PC-3 (cell line): ENCODE measurements around the gene POLR3GL. TPM values are rescaled to one million over a fixed set of nuclear protein-coding genes. Genes with fewer than 3 reads are reported as not detected.

ENCODE experiments used
- ATAC-seq: fragments of 200-7000 bp; cut with Tn5 transposase; 2 replicates; pipeline ENCODE4 v1.9.1; 2020; ENCODE audit warnings: mild to moderate bottlenecking, moderate library complexity
- BruUV-seq: library from RNA; stranded (reverse); fragments of 400-500 nt; replicated peaks from 2 replicates; lab custom pipeline; 2021; lab: Mats Ljungman, UMichigan
- CTCF ChIA-PET: fragments of 300-600 bp; sonication (Branson Sonifier 250); formaldehyde crosslinking; loops from one replicate; lab custom pipeline; 2022; ENCODE audit warnings: antibody characterized with exemption; lab: Charles Lee
- POLR2A ChIA-PET: fragments of 300-600 bp; sonication (Branson Sonifier 250); formaldehyde crosslinking; loops from one replicate; lab custom pipeline; 2022; ENCODE audit warnings: antibody characterized with exemption; ENCODE audit not compliant: unreplicated experiment; lab: Charles Lee
- DNase-seq: peaks from one replicate; pipeline ENCODE4 v3.0.0-alpha.2; 2015
- H2AFZ ChIP-seq: fragments of 300-600 bp; sonication (generic); 2 replicates; pipeline ENCODE4 v1.6.0; 2016; ENCODE audit warnings: antibody characterized with exemption, low read length
- H3F3A ChIP-seq: fragments of 300-600 bp; sonication (generic); one replicate; pipeline ENCODE4 v1.6.0; 2017; ENCODE audit warnings: antibody characterized with exemption, low read length, control low read depth, mild to moderate bottlenecking; ENCODE audit not compliant: unreplicated experiment
- H3K27ac ChIP-seq: fragments of 300-600 bp; sonication (generic); 2 replicates; pipeline ENCODE4 v1.5.1; 2016; ENCODE audit warnings: mild to moderate bottlenecking, low read length
- H3K27me3 ChIP-seq: fragments of 300-600 bp; sonication (generic); 2 replicates; pipeline ENCODE4 v1.6.1; 2016; ENCODE audit warnings: low read length, mixed read lengths
- H3K36me3 ChIP-seq: fragments of 300-600 bp; sonication (generic); 2 replicates; pipeline ENCODE4 v1.6.1; 2016; ENCODE audit warnings: low read depth, mixed run types, low read length, mixed read lengths
- H3K4me1 ChIP-seq: fragments of 300-600 bp; sonication (generic); 2 replicates; pipeline ENCODE4 v1.5.1; 2016; ENCODE audit warnings: low read length; ENCODE audit not compliant: insufficient read depth
- H3K4me2 ChIP-seq: fragments of 300-600 bp; sonication (generic); 2 replicates; pipeline ENCODE4 v1.6.0; 2016; ENCODE audit warnings: low read length
- H3K4me3 ChIP-seq: fragments of 300-600 bp; sonication (generic); 2 replicates; pipeline ENCODE4 v1.5.1; 2016; ENCODE audit warnings: mild to moderate bottlenecking, low read length, mixed read lengths
- H3K79me2 ChIP-seq: fragments of 300-600 bp; sonication (generic); 2 replicates; pipeline ENCODE4 v1.6.1; 2017; ENCODE audit warnings: low read length, mixed read lengths
- H3K9ac ChIP-seq: fragments of 300-600 bp; sonication (generic); 2 replicates; pipeline ENCODE4 v1.6.0; 2016; ENCODE audit warnings: mild to moderate bottlenecking, low read length
- H3K9me2 ChIP-seq: fragments of 300-600 bp; sonication (generic); replicated peaks from 2 replicates; pipeline ENCODE4 v1.6.1; 2016; ENCODE audit warnings: mixed run types, low read length, mixed read lengths
- H3K9me3 ChIP-seq: fragments of 300-600 bp; sonication (generic); 2 replicates; pipeline ENCODE4 v1.6.1; 2016; ENCODE audit warnings: low read length, mixed read lengths
- H4K20me1 ChIP-seq: fragments of 300-600 bp; sonication (generic); 2 replicates; pipeline ENCODE4 v1.6.1; 2016; ENCODE audit warnings: low read length, mixed read lengths
- CTCF ChIP-seq: fragments of 300-600 bp; sonication (generic); conservative IDR thresholded peaks from 2 replicates; pipeline ENCODE4 v1.5.1; 2017; ENCODE audit warnings: antibody characterized with exemption, low read depth, mild to moderate bottlenecking, low read length
- EZH2 ChIP-seq: fragments of 300-600 bp; sonication (generic); IDR thresholded peaks from one replicate; pipeline ENCODE4 v1.6.1; 2017; ENCODE audit warnings: antibody characterized with exemption, mild to moderate bottlenecking, low read length; ENCODE audit not compliant: unreplicated experiment
- EZH2phosphoT487 ChIP-seq: fragments of 300-600 bp; sonication (generic); IDR thresholded peaks from 2 replicates; pipeline ENCODE4 v1.6.1; 2018; ENCODE audit warnings: mild to moderate bottlenecking, antibody characterized with exemption, low read length, borderline replicate concordance
- intact Hi-C: fragments of 100-400 bp; cut with micrococcal nuclease; formaldehyde crosslinking; loops from 2 replicates; pipeline ENCODE4 v1.9.0; 2023
- total RNA-seq: library from RNA; depleted of rRNA; stranded (reverse); fragments of >200 nt; gene quantifications from 2 replicates; pipeline ENCODE4 v1.2.3, GENCODE V29; 2014

The POLR3GL gene
- total RNA-seq, 1 experiment from 2014 or later, result 8.4 TPM

GRCh38 chr1:145947551-145947950, 16.9 kb upstream of the POLR3GL start:
- no peak for TF ChIP-seq EZH2phosphoT487
- no peak for TF ChIP-seq EZH2
- no peak for TF ChIP-seq CTCF
- ATAC-seq, result no peak
- H3K79me2 ChIP-seq, result no peaks in the 10 kb centered on the region
- no peak overlapping the region for H3K27ac ChIP-seq
- intact Hi-C loops, result no loop called here
- H3K9ac ChIP-seq, result no peak overlapping the region
- CTCF ChIA-PET, result no interaction called here
- no peaks in the 10 kb centered on the region for H3K9me3 ChIP-seq
- H3K9me2 ChIP-seq, result no peaks in the 10 kb centered on the region
- no TSS peak for BruUV-seq
- H3K4me1 ChIP-seq, result no peaks in the 10 kb centered on the region
- no peak overlapping the region for H2AFZ ChIP-seq
- POLR2A ChIA-PET, result no interaction called here
- no peaks in the 10 kb centered on the region for H3K36me3 ChIP-seq
- no peak overlapping the region for H3K4me2 ChIP-seq
- no peaks in the 10 kb centered on the region for H4K20me1 ChIP-seq
- no peak for DNase-seq
- no peaks in the 10 kb centered on the region for H3F3A ChIP-seq
- H3K27me3 ChIP-seq, result no peaks in the 10 kb centered on the region
- H3K4me3 ChIP-seq, result no peak overlapping the region

DNA sequence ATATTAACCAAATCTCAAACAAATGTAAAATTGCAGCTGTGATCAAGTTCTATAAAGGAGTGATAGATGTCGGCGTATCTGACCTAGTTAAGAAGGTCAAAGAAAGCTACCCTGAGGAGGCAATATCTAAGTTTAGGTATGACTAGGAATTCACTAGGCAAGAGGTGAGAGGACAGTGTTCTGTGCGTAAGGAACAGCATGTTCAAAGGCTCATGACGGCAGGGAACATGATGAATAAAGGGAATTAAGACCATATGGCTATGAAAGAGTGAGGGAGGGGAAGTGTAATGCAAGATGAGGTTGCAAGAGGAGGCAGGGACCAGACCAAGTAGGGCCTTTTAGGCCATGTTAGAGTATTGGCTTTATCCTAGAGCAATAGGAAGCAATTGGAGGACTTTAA, 15.3 kb upstream of the POLR3GL start:
- H3K9me2 ChIP-seq, result no peaks in the 10 kb centered on the region
- no peak overlapping the region for H3K4me2 ChIP-seq
- no peak overlapping the region for H2AFZ ChIP-seq
- H3K4me3 ChIP-seq, result no peak overlapping the region
- CTCF ChIA-PET, result no interaction called here
- ATAC-seq (no peak), DNase-seq (no peak)
- POLR2A ChIA-PET, result no interaction called here
- no peak overlapping the region for H3K9ac ChIP-seq
- no peaks in the 10 kb centered on the region for H3K4me1 ChIP-seq
- TF ChIP-seq EZH2phosphoT487 (no peak), CTCF (no peak), EZH2 (no peak)
- no peak overlapping the region for H3K27ac ChIP-seq
- H3K27me3 ChIP-seq, result no peaks in the 10 kb centered on the region
- H4K20me1 ChIP-seq, result no peaks in the 10 kb centered on the region
- intact Hi-C loops, result no loop called here
- no TSS peak for BruUV-seq
- no peaks in the 10 kb centered on the region for H3K9me3 ChIP-seq
- H3F3A ChIP-seq, result no peaks in the 10 kb centered on the region
- H3K36me3 ChIP-seq, result no peaks in the 10 kb centered on the region
- H3K79me2 ChIP-seq, result 0 out of 2 replicates have a peak, but pooled peaks cover 4% of the 10 kb centered on the region

GRCh38 chr1:145951526-145951925, 13.0 kb upstream of the POLR3GL start:
- Histone ChIP-seq H3K27ac (no peak overlapping the region), H3K27me3 (no peaks in the 10 kb centered on the region), H3K4me3 (no peak overlapping the region), H4K20me1 (no peaks in the 10 kb centered on the region), H3K9ac (no peak overlapping the region), H3K9me3 (no peaks in the 10 kb centered on the region), H3K36me3 (no peaks in the 10 kb centered on the region), H3F3A (no peaks in the 10 kb centered on the region), H3K4me1 (peaks cover 12% of the 10 kb centered on the region), H2AFZ (no peak overlapping the region), H3K9me2 (no peaks in the 10 kb centered on the region), H3K4me2 (no peak overlapping the region), H3K79me2 (peaks cover 18% of the 10 kb centered on the region)
- TF ChIP-seq EZH2phosphoT487 (no peak), EZH2 (no peak), CTCF (no peak)
- ATAC-seq (no peak), DNase-seq (no peak)
- CTCF ChIA-PET, result no interaction called here
- POLR2A ChIA-PET, result no interaction called here
- no TSS peak for BruUV-seq
- intact Hi-C loops, result no loop called here
